Activated CD8-positive, alpha-beta memory T cell treated with anti-CD3 and anti-CD28 coated beads, Interleukin-2, amount 10 ng/mL, durations not matched to agents 7 days and 5 days (primary cell): ENCODE data around the gene SNIP1. TPM values are rescaled to one million over a fixed set of nuclear protein-coding genes. Genes with fewer than 3 reads are reported as not detected.
A peak's percentile ranks its signal among the peaks of the same experiment; 100 is the strongest.
"Not testable (repeated sequence)": the region's sequence is repeated elsewhere in the genome, so short reads cannot be mapped to it uniquely, and the experiment has no call there.

ENCODE experiments used
- ATAC-seq: fragments of 150-1000 bp; cut with Tn5 transposase; one replicate; pipeline ENCODE4 v1.10.0; 2021; ENCODE audit warnings: moderate library complexity
- CTCF ChIA-PET: fragments of 350-600 bp; sonication (Branson Sonifier 250); formaldehyde crosslinking; loops from one replicate; lab custom pipeline; 2021; ENCODE audit warnings: antibody characterized with exemption; lab: Charles Lee
- DNase-seq: peaks from one replicate; pipeline ENCODE4 v3.0.0-alpha.2; 2020
- H3K27ac Mint-ChIP-seq: one replicate; pipeline ENCODE4 v1.8.0; 2021; ENCODE audit warnings: mild to moderate bottlenecking, mixed read lengths
- H3K27me3 Mint-ChIP-seq: one replicate; pipeline ENCODE4 v1.8.0; 2021; ENCODE audit warnings: mixed read lengths
- H3K36me3 Mint-ChIP-seq: one replicate; pipeline ENCODE4 v1.8.0; 2021; ENCODE audit warnings: mild to moderate bottlenecking, mixed read lengths
- H3K4me1 Mint-ChIP-seq: one replicate; pipeline ENCODE4 v1.8.0; 2021; ENCODE audit warnings: mixed read lengths
- H3K4me3 Mint-ChIP-seq: one replicate; pipeline ENCODE4 v1.8.0; 2021; ENCODE audit warnings: mild to moderate bottlenecking, moderate library complexity, mixed read lengths
- H3K9me3 Mint-ChIP-seq: one replicate; pipeline ENCODE4 v1.8.0; 2022; ENCODE audit warnings: low read depth, mixed read lengths
- total RNA-seq, 2 experiments: library from RNA; stranded (reverse); gene quantifications; one replicate each; pipeline ENCODE4 v1.2.3, GENCODE V29; 2021

Gene SNIP1
- total RNA-seq, 2 experiments from 2014 or later: 28.4 to 29.4 TPM

DNA sequence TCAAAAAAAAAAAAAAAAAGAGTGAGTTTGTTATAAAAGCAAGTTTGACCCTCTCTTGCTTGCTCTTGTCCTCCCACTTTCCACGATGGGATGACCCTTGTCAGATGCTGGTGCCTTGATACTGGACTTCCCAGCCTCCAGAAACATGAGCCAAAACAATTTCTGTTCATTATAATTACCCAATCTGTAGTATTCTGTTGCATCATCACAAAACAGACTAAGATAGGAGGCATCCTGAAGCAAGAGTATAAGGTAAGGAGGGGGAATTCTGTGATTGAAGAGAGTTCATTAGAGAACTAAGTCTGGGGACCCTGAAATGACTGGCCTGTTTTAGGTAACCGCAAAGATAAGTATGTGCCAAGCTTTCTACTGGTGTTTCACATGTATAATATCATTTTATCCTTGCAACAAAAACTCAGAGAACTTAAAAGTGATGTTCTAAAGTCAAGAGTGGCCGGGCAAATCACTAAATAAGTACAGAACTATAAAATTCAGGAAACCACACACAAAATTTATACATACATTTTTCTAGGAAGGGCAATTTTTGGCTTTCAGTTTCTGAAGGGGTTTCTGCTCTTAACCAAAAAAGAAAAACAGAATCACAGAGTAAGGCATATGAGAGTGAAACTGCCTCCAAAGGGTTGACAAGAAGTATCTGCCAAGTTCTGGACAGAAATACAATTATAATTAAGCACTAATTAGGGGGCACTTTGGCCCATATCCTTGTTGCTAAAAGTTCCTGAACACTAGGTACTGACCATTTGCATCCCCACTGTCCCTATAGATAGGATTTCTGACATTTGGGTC lies 16.6 kb upstream of the SNIP1 start:
- peak; percentile 50 for ATAC-seq
- H3K4me1 Mint-ChIP-seq: peaks cover 58% of the 10 kb centered on the region

GRCh38 chr1:37567023-37567422 lies 12.9 kb upstream of the SNIP1 start:
- Mint-ChIP-seq H3K4me1 (peaks cover 26% of the 10 kb centered on the region), H3K27me3 (no peaks in the 10 kb centered on the region), H3K27ac (no peak overlapping the region), H3K9me3 (no peaks in the 10 kb centered on the region), H3K4me3 (no peak overlapping the region), H3K36me3 (peaks cover 54% of the 10 kb centered on the region)
- ATAC-seq: no peak
- CTCF ChIA-PET: no interaction called here
- no peak for DNase-seq

More for the DNA sequence above, 16.6 kb upstream of the SNIP1 start:
- H3K36me3 Mint-ChIP-seq: peaks cover 86% of the 10 kb centered on the region
- H3K4me3 Mint-ChIP-seq: peak overlapping the region; percentile 34
- CTCF ChIA-PET: interaction anchor here (1.0 to 1.4 kb wide), 3 partner anchors 12 to 122 kb away, joined by 3 read pairs; partner anchors contain the start of gene CDCA8
- H3K9me3 Mint-ChIP-seq: no peaks in the 10 kb centered on the region
- H3K27ac Mint-ChIP-seq: peak overlapping the region; percentile 91
- DNase-seq: no peak
- no peaks in the 10 kb centered on the region for H3K27me3 Mint-ChIP-seq

DNA sequence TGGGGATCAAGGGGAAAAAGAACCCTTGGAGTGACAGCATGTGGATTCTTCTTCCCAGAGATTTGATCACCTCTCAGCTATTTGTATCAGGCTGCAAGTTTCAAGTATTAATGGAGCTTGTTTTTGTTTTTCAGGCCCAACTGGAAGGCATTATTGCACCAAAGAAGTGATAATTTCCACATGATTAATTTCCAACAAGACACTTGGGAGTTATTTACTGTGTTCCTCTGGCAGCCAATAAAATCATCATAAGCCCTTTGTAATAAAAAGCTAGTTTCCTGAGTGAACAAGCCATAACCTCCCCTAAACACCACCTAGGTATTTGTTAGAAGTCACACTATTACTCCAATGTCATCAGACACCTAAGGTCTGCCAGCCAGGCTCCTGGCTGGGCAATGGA lies 10.8 kb upstream of the SNIP1 start:
- Mint-ChIP-seq H3K36me3 (peaks cover 38% of the 10 kb centered on the region), H3K27me3 (no peaks in the 10 kb centered on the region), H3K4me3 (no peak overlapping the region), H3K27ac (no peak overlapping the region), H3K4me1 (peaks cover 6% of the 10 kb centered on the region), H3K9me3 (no peaks in the 10 kb centered on the region)
- CTCF ChIA-PET: interaction anchor here (1.0 to 1.8 kb wide), 4 partner anchors 50 to 125 kb away, joined by 3 to 4 read pairs (median 4); partner anchors contain the start of gene MEAF6
- DNase-seq: no peak
- ATAC-seq: no peak

GRCh38 chr1:37562984-37563383 lies 8.9 kb upstream of the SNIP1 start:
- H3K4me1 Mint-ChIP-seq: no peaks in the 10 kb centered on the region
- no peaks in the 10 kb centered on the region for H3K27me3 Mint-ChIP-seq
- ATAC-seq: no peak
- H3K27ac Mint-ChIP-seq: no peak overlapping the region
- CTCF ChIA-PET: interaction anchor here (1.3 to 2.4 kb wide), 4 partner anchors 9 to 127 kb away, joined by 4 to 13 read pairs (median 4); a partner anchor contains a TSS
- H3K9me3 Mint-ChIP-seq: no peaks in the 10 kb centered on the region
- DNase-seq: no peak
- H3K36me3 Mint-ChIP-seq: peaks cover 19% of the 10 kb centered on the region
- no peak overlapping the region for H3K4me3 Mint-ChIP-seq

- CTCF ChIA-PET: interaction anchor here (0.7 to 2.4 kb wide), 7 partner anchors 11 to 122 kb away, joined by 3 to 13 read pairs (median 3); no protein-coding TSS in a partner anchor
- Mint-ChIP-seq H3K9me3 (no peaks in the 10 kb centered on the region), H3K4me1 (peaks cover 2% of the 10 kb centered on the region), H3K27me3 (no peaks in the 10 kb centered on the region), H3K4me3 (no peak overlapping the region), H3K27ac (no peak overlapping the region), H3K36me3 (peaks cover 7% of the 10 kb centered on the region)
- ATAC-seq (peak; percentile 76), DNase-seq (peak; percentile 62)
Measured at GRCh38 chr1:37561133-37562132, 7.3 kb upstream of the SNIP1 start.

GRCh38 chr1:37560401-37561132 lies 6.5 kb upstream of the SNIP1 start:
- Mint-ChIP-seq H3K9me3 (no peaks in the 10 kb centered on the region), H3K36me3 (peaks cover 2% of the 10 kb centered on the region), H3K4me1 (peaks cover 8% of the 10 kb centered on the region), H3K27me3 (no peaks in the 10 kb centered on the region), H3K4me3 (no peak overlapping the region), H3K27ac (no peak overlapping the region)
- ATAC-seq (no peak), DNase-seq (no peak)
- CTCF ChIA-PET: interaction anchor here (0.7 to 1.7 kb wide), 3 partner anchors 18 to 123 kb away, joined by 3 to 5 read pairs (median 3); no protein-coding TSS in a partner anchor

GRCh38 chr1:37559957-37560379 lies 5.9 kb upstream of the SNIP1 start:
- H3K4me1 Mint-ChIP-seq: peaks cover 11% of the 10 kb centered on the region

DNA sequence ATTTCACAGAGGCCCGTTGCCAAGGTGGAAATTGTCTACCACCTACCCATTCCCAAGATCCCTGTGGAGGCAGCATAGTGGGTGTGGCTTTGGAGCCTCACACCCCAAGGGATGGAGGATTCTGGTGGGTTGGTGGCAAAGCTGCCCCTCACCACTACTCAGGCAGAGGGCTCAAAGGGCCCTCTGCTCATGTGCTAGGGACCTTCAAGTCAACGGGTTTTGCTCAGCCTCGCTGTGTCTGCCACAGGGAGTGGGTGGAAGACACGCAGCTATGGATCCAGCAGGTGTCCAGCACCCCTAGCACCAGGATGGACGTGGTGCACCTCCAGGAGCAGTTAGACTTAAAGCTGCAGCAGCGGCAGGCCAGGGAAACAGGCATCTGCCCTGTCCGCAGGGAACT lies 5.0 kb upstream of the SNIP1 start:
- DNase-seq (no peak), ATAC-seq (no peak)
- no peaks in the 10 kb centered on the region for H3K27me3 Mint-ChIP-seq
- CTCF ChIA-PET: no interaction called here
- no peak overlapping the region for H3K27ac Mint-ChIP-seq
- peaks cover 15% of the 10 kb centered on the region for H3K4me1 Mint-ChIP-seq
- peaks cover 6% of the 10 kb centered on the region for H3K36me3 Mint-ChIP-seq
- no peak overlapping the region for H3K4me3 Mint-ChIP-seq
- H3K9me3 Mint-ChIP-seq: no peaks in the 10 kb centered on the region

More at GRCh38 chr1:37559957-37560379, 5.9 kb upstream of the SNIP1 start:
- not testable (repeated sequence) for H3K27me3 Mint-ChIP-seq, ATAC-seq, H3K9me3 Mint-ChIP-seq, H3K36me3 Mint-ChIP-seq, H3K27ac Mint-ChIP-seq, DNase-seq, H3K4me3 Mint-ChIP-seq
- CTCF ChIA-PET: interaction anchor here (1.7 kb wide), 1 partner anchor 122 kb away, joined by 5 read pairs; no protein-coding TSS in a partner anchor

GRCh38 chr1:37558411-37558810 lies 4.3 kb upstream of the SNIP1 start:
- no peaks in the 10 kb centered on the region for H3K27me3 Mint-ChIP-seq
- DNase-seq: no peak
- H3K4me3 Mint-ChIP-seq: no peak overlapping the region
- H3K9me3 Mint-ChIP-seq: no peaks in the 10 kb centered on the region
- no peak for ATAC-seq
- CTCF ChIA-PET: no interaction called here
- no peak overlapping the region for H3K27ac Mint-ChIP-seq
- peaks cover 8% of the 10 kb centered on the region for H3K36me3 Mint-ChIP-seq
- peaks cover 17% of the 10 kb centered on the region for H3K4me1 Mint-ChIP-seq

- CTCF ChIA-PET: no interaction called here
Measured at GRCh38 chr1:37557402-37557801, 3.3 kb upstream of the SNIP1 start.

GRCh38 chr1:37556712-37557196 lies 2.7 kb upstream of the SNIP1 start, which contains the start of gene DNALI1:
TSS of gene DNALI1 (plus strand) at chr1:37556940. CDS start at chr1:37556995, 55 bp downstream.
- DNase-seq (peak; percentile 57), ATAC-seq (no peak)
- Mint-ChIP-seq H3K27me3 (no peaks in the 10 kb centered on the region), H3K27ac (no peak within 1 kb of the TSS), H3K4me3 (no peak within 1 kb of the TSS), H3K36me3 (peaks cover 14% of the 10 kb centered on the region), H3K9me3 (no peaks in the 10 kb centered on the region), H3K4me1 (peaks cover 34% of the 10 kb centered on the region)
- CTCF ChIA-PET: no interaction called here

More at GRCh38 chr1:37557402-37557801, 3.3 kb upstream of the SNIP1 start:
- no peak overlapping the region for H3K27ac Mint-ChIP-seq
- peaks cover 27% of the 10 kb centered on the region for H3K4me1 Mint-ChIP-seq
- peaks cover 11% of the 10 kb centered on the region for H3K36me3 Mint-ChIP-seq
- DNase-seq: no peak
- H3K9me3 Mint-ChIP-seq: no peaks in the 10 kb centered on the region
- no peak overlapping the region for H3K4me3 Mint-ChIP-seq
- H3K27me3 Mint-ChIP-seq: no peaks in the 10 kb centered on the region
- ATAC-seq: no peak

GRCh38 chr1:37553598-37553926 lies 531 bp downstream of the SNIP1 start:
- DNase-seq (no peak), ATAC-seq (no peak)
- peaks cover 36% of the 10 kb centered on the region for H3K36me3 Mint-ChIP-seq
- H3K4me3 Mint-ChIP-seq: peak overlapping the region; percentile 94
- H3K4me1 Mint-ChIP-seq: peaks cover 55% of the 10 kb centered on the region
- H3K27ac Mint-ChIP-seq: peak overlapping the region; percentile 96
- H3K9me3 Mint-ChIP-seq: no peaks in the 10 kb centered on the region
- CTCF ChIA-PET: interaction anchor here (1.0 to 2.0 kb wide), 7 partner anchors 39 to 307 kb away, joined by 3 to 11 read pairs (median 6); partner anchors contain the start of genes MEAF6 and MTF1
- no peaks in the 10 kb centered on the region for H3K27me3 Mint-ChIP-seq
